Upper lobe of left lung (tissue), 6 donors: Measurements from ENCODE around the gene JPT2. TPM values are rescaled to one million over a fixed set of nuclear protein-coding genes. Genes with fewer than 3 reads are reported as not detected.

Source experiments
- ATAC-seq, 2 donors: fragments of 200-7000 bp; cut with Tn5 transposase; one replicate each; pipeline ENCODE4 v1.9.1; 2022; ENCODE audit warnings: mild to moderate bottlenecking in 2 of 2, moderate library complexity in 2 of 2; ENCODE audit not compliant: low FRiP score in 2 of 2
- DNase-seq, 2 donors: peaks; one replicate each; pipeline ENCODE4 v3.0.0-alpha.2; 2019 to 2020
- H3K27ac ChIP-seq, 4 donors: fragments of 200-600 bp; sonication (generic); one replicate each; pipeline ENCODE4 v1.5.1; 2016 to 2019
- H3K27me3 ChIP-seq, 4 donors: fragments of 200-600 bp; sonication (generic); one replicate each; pipeline ENCODE4 v1.5.1; 2017 to 2019
- H3K36me3 ChIP-seq, 4 donors: fragments of 200-600 bp; sonication (generic); one replicate each; pipeline ENCODE4 v1.5.1; 2016 to 2019
- H3K4me1 ChIP-seq, 4 donors: fragments of 200-600 bp; sonication (generic); one replicate each; pipeline ENCODE4 v1.5.1; 2018 to 2019
- H3K4me3 ChIP-seq, 4 donors: fragments of 200-600 bp; sonication (generic); one replicate each; pipeline ENCODE4 v1.5.1; 2017 to 2019; ENCODE audit warnings: mild to moderate bottlenecking in 2 of 4, moderate library complexity in 1 of 4
- H3K9me3 ChIP-seq, 4 donors: fragments of 200-600 bp; sonication (generic); one replicate each; pipeline ENCODE4 v1.5.1; 2018 to 2019
- EP300 ChIP-seq, 4 donors: sonication (generic); formaldehyde crosslinking; IDR thresholded peaks; one replicate each; pipeline ENCODE4 v1.5.1; 2017; ENCODE audit warnings: antibody characterized with exemption in 4 of 4, control low read depth in 2 of 4
- POLR2A ChIP-seq, 4 donors: fragments of 450-650 bp; IDR thresholded peaks; one replicate each; pipeline ENCODE4 v1.5.1; 2016 to 2017; ENCODE audit warnings: antibody characterized with exemption in 4 of 4, mild to moderate bottlenecking in 2 of 4
- POLR2AphosphoS5 ChIP-seq, 2 donors: sonication (generic); formaldehyde crosslinking; IDR thresholded peaks; one replicate each; pipeline ENCODE4 v1.5.1; 2017; ENCODE audit warnings: antibody characterized with exemption in 2 of 2
- WGBS, 2 donors: methylation state at CpG; one replicate each; pipeline ENCODE4 v1.1.5; 2017 to 2018; 5-methylcytosine and 5-hydroxymethylcytosine counted together
- total RNA-seq, 6 donors: library from RNA; depleted of rRNA in 4 of 6; stranded (reverse); fragments of >200 nt in 4 of 6; gene quantifications; one replicate each; pipeline versions ENCODE4 v1.1.0 to v1.2.1, GENCODE V29; 2016 to 2021
- TF ChIP-seq, protein P1 (sequence below), 6 experiments: fragments of 450-650 bp in 4 of 6; fragments of 200-600 bp in 2 of 6; sonication (generic) in 2 of 6; IDR thresholded peaks; one replicate each; pipeline ENCODE4 v1.5.1; 2016 to 2019; ENCODE audit warnings: antibody characterized with exemption in 6 of 6
- donor health status: DM: no; HTN: no; CAD: no; lungs with moderate emphysema.
- donor health status: DM: no; HTN: yes; CAD: no; lungs with severe emphysema.

The JPT2 gene
- total RNA-seq, 6 donors from 2014 or later: 15.8 to 60.5 (median 38.3) TPM

DNA sequence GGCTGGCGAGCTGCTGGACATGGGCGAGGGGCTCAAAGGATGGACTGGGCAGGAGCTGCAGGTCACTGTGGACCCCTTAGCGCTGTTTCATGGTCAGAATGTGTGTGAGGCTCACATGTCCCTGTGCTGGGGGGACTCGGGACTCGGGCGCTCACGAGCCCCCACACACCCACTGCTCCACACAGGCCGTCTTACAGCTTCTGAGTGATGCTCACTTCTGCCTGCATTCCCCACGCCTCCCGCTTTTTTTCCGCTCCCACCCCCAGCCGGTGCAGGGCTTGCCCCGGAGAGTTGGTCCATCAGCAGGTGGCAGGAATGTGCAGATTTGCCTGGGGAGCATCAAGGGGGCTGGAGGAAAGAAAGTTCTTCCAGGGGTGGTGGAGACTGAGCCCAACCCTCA, 20.2 kb upstream of the JPT2 start:
- WGBS, 2 donors: 90 to 92% methylated on average over 10 to 13 of the region's 13 CpGs
- ATAC-seq (no peak), DNase-seq (no peak)
- H3K36me3 ChIP-seq: peaks cover 46 to 95% (median 82%) of the 10 kb centered on the region in 4 donors
- H3K9me3 ChIP-seq: no peaks in the 10 kb centered on the region
- H3K27me3 ChIP-seq: no peaks in the 10 kb centered on the region
- no peaks in the 10 kb centered on the region for H3K4me1 ChIP-seq
- no peak overlapping the region for H3K4me3 ChIP-seq
- no peak overlapping the region for H3K27ac ChIP-seq
- TF ChIP-seq, protein P1, sequence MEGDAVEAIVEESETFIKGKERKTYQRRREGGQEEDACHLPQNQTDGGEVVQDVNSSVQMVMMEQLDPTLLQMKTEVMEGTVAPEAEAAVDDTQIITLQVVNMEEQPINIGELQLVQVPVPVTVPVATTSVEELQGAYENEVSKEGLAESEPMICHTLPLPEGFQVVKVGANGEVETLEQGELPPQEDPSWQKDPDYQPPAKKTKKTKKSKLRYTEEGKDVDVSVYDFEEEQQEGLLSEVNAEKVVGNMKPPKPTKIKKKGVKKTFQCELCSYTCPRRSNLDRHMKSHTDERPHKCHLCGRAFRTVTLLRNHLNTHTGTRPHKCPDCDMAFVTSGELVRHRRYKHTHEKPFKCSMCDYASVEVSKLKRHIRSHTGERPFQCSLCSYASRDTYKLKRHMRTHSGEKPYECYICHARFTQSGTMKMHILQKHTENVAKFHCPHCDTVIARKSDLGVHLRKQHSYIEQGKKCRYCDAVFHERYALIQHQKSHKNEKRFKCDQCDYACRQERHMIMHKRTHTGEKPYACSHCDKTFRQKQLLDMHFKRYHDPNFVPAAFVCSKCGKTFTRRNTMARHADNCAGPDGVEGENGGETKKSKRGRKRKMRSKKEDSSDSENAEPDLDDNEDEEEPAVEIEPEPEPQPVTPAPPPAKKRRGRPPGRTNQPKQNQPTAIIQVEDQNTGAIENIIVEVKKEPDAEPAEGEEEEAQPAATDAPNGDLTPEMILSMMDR (IDR thresholded peaks at IDR 0.05): no peak
- TF ChIP-seq POLR2A (IDR thresholded peaks at IDR 0.05): no peak
- TF ChIP-seq POLR2AphosphoS5 (IDR thresholded peaks at IDR 0.05): no peak
- no peak for TF ChIP-seq EP300 (IDR thresholded peaks at IDR 0.05)

DNA sequence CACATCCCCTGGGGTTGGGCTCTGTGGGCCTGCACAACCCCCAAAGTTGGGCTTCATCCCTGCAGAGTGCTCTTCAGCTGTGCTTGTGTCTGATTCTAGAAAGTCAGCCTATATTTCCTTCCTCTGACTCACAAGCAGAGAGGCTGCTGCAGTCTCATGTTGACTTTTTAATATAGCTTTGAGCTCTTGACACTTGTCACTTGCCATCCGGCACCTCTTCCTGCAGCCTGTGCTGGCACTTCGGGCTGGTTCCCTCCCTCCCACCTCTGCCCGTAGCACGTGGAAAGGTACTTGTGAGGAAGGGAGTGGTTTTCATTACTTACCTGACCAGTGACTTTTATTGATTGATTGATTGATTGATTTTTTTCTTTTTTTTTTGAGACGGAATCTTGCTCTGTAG, 19.0 kb upstream of the JPT2 start:
- H3K27me3 ChIP-seq: no peaks in the 10 kb centered on the region
- no peak for ATAC-seq
- TF ChIP-seq POLR2AphosphoS5 (IDR thresholded peaks at IDR 0.05): no peak
- TF ChIP-seq, protein P1 (IDR thresholded peaks at IDR 0.05): no peak
- TF ChIP-seq EP300 (IDR thresholded peaks at IDR 0.05): no peak
- TF ChIP-seq POLR2A (IDR thresholded peaks at IDR 0.05): no peak
- H3K4me1 ChIP-seq: no peaks in the 10 kb centered on the region
- H3K27ac ChIP-seq: no peak overlapping the region
- H3K36me3 ChIP-seq: peaks cover 49 to 96% (median 85%) of the 10 kb centered on the region in 4 donors
- no peaks in the 10 kb centered on the region for H3K9me3 ChIP-seq
- no peak for DNase-seq
- 82 to 90% methylated on average over 5 of the region's 5 CpGs for WGBS, 2 donors
- H3K4me3 ChIP-seq: no peak overlapping the region

DNA sequence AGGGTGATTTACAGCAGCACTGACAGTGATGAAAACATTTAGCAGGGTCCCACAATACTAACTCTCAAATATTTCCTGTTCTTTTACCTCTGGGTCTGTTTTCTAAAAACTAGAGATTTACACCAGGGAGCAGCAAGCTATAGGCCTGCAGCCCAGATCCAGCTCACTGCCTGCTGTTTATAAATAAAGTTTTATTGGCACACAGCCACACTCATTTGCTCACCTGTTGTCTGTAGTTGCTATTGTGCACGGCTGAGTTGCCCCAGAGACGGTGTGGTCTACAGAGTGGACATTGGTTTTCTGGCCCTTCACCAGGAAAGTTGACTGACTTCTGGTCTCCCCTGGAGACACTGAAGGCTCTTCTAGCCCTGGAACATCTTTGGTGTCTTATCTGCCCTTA, 16.3 kb upstream of the JPT2 start:
- H3K27me3 ChIP-seq: no peaks in the 10 kb centered on the region
- TF ChIP-seq, protein P1 (IDR thresholded peaks at IDR 0.05): no peak
- no peak for TF ChIP-seq POLR2A (IDR thresholded peaks at IDR 0.05)
- TF ChIP-seq EP300 (IDR thresholded peaks at IDR 0.05): no peak
- TF ChIP-seq POLR2AphosphoS5 (IDR thresholded peaks at IDR 0.05): no peak
- no peaks in the 10 kb centered on the region for H3K4me1 ChIP-seq
- no peak overlapping the region for H3K4me3 ChIP-seq
- H3K27ac ChIP-seq: no peak overlapping the region
- H3K36me3 ChIP-seq: peaks cover 50 to 96% (median 84%) of the 10 kb centered on the region in 4 donors
- 90 to 92% methylated on average over 2 of the region's 2 CpGs for WGBS, 2 donors
- DNase-seq (no peak), ATAC-seq (no peak)
- H3K9me3 ChIP-seq: no peaks in the 10 kb centered on the region

DNA sequence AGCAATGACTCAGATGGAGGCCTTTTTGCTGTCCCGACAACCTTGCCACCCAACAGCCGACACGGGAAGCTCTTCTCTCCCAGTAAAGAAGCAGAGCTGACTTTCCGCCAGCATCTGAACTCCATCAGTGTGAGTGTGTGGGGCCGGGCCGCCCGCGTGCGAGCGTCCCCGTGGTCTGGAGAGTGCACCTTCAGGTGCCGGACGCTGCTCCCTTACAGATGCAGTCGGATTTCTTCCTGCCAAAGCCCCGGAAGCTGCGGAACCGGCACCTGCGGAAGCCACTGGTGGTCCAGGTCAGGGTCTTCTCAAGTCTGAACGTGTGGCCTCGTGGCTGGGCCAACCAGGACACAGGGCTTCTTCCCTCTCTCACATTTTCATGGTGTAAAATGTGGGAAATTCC, 15.5 kb upstream of the JPT2 start:
- WGBS, 2 donors: 93 to 95% methylated on average over 19 to 20 of the region's 20 CpGs
- no peak for ATAC-seq
- Histone ChIP-seq H3K4me1 (no peaks in the 10 kb centered on the region), H3K9me3 (no peaks in the 10 kb centered on the region), H3K27ac (no peak overlapping the region), H3K4me3 (no peak overlapping the region), H3K27me3 (no peaks in the 10 kb centered on the region), H3K36me3 (peaks cover 52 to 96% (median 84%) of the 10 kb centered on the region in 4 donors)
- TF ChIP-seq POLR2A (IDR thresholded peaks at IDR 0.05): no peak
- TF ChIP-seq POLR2AphosphoS5 (IDR thresholded peaks at IDR 0.05): no peak
- TF ChIP-seq EP300 (IDR thresholded peaks at IDR 0.05): no peak
- TF ChIP-seq, protein P1 (IDR thresholded peaks at IDR 0.05): no peak
- DNase-seq: no peak

DNA sequence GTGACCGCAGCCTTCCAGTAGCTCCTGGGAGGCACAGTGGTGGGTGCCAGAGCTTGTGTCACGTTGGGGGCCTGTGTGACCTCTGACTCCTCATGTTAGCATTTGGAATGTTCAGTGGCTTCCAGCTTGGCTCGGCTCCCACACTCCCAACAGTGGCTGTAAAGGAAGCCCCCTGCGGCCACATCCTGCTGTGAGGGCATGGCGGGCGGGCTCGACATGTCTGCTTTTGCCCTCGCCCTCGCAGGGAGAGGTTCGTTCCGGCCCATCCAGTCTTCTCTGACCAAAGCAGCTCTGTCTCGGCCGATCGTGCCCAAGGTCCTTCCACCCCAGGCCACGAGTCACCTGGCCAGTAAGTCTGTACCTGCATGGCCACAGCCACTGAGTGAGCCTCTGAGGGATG, 12.2 kb upstream of the JPT2 start:
- Histone ChIP-seq H3K27me3 (no peaks in the 10 kb centered on the region), H3K36me3 (peaks cover 72 to 96% (median 92%) of the 10 kb centered on the region in 4 donors), H3K4me3 (no peak overlapping the region), H3K4me1 (no peaks in the 10 kb centered on the region), H3K27ac (no peak overlapping the region), H3K9me3 (no peaks in the 10 kb centered on the region)
- TF ChIP-seq POLR2A (IDR thresholded peaks at IDR 0.05): no peak
- ATAC-seq (no peak), DNase-seq (no peak)
- 95% methylated on average over 12 to 14 of the region's 15 CpGs for WGBS, 2 donors
